H1 (cell line): Measurements from ENCODE around the gene ELMO1. TPM values are rescaled to one million over a fixed set of nuclear protein-coding genes. Genes with fewer than 3 reads are reported as not detected.

ENCODE experiments used
- CBX8 ChIP-seq: fragments of 300-800, 300-1000 bp; sonication (generic); IDR thresholded peaks from 2 replicates; pipeline ENCODE4 v1.7.1; 2016; ENCODE audit warnings: low read depth, low read length, borderline replicate concordance
- MAFK ChIP-seq: IDR thresholded peaks from 2 replicates; pipeline ENCODE4 v1.6.1; 2012; ENCODE audit warnings: low read depth, mild to moderate bottlenecking, improper control_type of control experiment, low read length
- NANOG ChIP-seq: IDR thresholded peaks from 2 replicates; pipeline ENCODE4 v1.6.1; 2011; ENCODE audit warnings: low read length, low read depth, mild to moderate bottlenecking, inconsistent platforms; ENCODE audit not compliant: insufficient read depth, poor library complexity, severe bottlenecking
- RAD21 ChIP-seq, 2 experiments: IDR thresholded peaks in 1 of 2; conservative IDR thresholded peaks in 1 of 2; 2 replicates each; pipeline ENCODE4 v1.6.1; 2011; ENCODE audit warnings: low read depth in 2 of 2, low read length in 2 of 2, improper control_type of control experiment in 1 of 2, inconsistent platforms in 1 of 2, mild to moderate bottlenecking in 1 of 2, moderate library complexity in 1 of 2
- SP2 ChIP-seq: IDR thresholded peaks from 2 replicates; pipeline ENCODE4 v1.6.1; 2012; ENCODE audit warnings: mild to moderate bottlenecking, low read length, inconsistent platforms
- TAF7 ChIP-seq: optimal IDR thresholded peaks from 2 replicates; pipeline ENCODE3; 2011; ENCODE audit warnings: low read depth, mild to moderate bottlenecking, inconsistent platforms, low read length, moderate library complexity, borderline replicate concordance
- TBP ChIP-seq: IDR thresholded peaks from 2 replicates; pipeline ENCODE4 v1.6.1; 2011; ENCODE audit warnings: low read depth, low read length, improper control_type of control experiment
- polyA plus RNA-seq, 7 experiments: library from polyadenylated mRNA; depleted of rRNA in 3 of 7; stranded (reverse) in 5 of 7; unstranded in 2 of 7; fragments of >200 nt in 5 of 7; fragments of 200-250 nt in 2 of 7; gene quantifications; 1 replicate in 5 of 7; 2 replicates in 1 of 7; 4 replicates in 1 of 7; pipeline versions ENCODE4 v1.2.1 to v1.2.3, GENCODE V29; 2011 to 2013; ENCODE audit warnings: missing spikeins in 2 of 7, mixed read lengths in 2 of 7
- total RNA-seq: library from RNA; stranded (reverse); fragmentation: NEBNext Ultra II Directional; extraction: Animal tissue kit (Norgen Biotek cat#: 25700); gene quantifications from 2 replicates; pipeline ENCODE4 v1.2.1, GENCODE V29; 2021

Gene ELMO1
- total and polyA plus RNA-seq, 2 of the 8 experiments (the other 6 are each of a cell fraction or from before 2014, with no cell fraction given) = 18.4 to 21.0 TPM

GRCh38 chr7:37438906-37439652, 9.6 kb downstream of the ELMO1 start (continued):
- TF ChIP-seq NANOG (no peak), TBP (no peak), TAF7 (no peak), RAD21 (IDR thresholded peaks at IDR 0.05 in 1 of 2, conservative IDR thresholded peaks at IDR 0.05 in 1 of 2; ENCODE audit: low read depth in 2 of 2, low read length in 2 of 2) (no peak), CBX8 (no peak), SP2 (no peak), MAFK (no peak)
